Measurements from ENCODE around the gene PTPRF.

GRCh38 chr1:43651902-43652301 lies 121.2 kb downstream of the PTPRF start:
- TF ChIP-seq CTCF (IDR thresholded peaks at IDR 0.05) (no peak), POLR2A (IDR thresholded peaks at IDR 0.05) (no peak)
